GM21390 (cell line): ENCODE measurements around the gene TMEM115.
"Not testable (repeated sequence)": the region's sequence is repeated elsewhere in the genome, so short reads cannot be mapped to it uniquely, and the experiment has no call there.

Source experiments
- ATAC-seq: cut with Tn5 transposase; IDR thresholded peaks from one replicate; pipeline ENCODE4 v1.9.1; 2021; ENCODE audit not compliant: unreplicated experiment

The TMEM115 gene

DNA sequence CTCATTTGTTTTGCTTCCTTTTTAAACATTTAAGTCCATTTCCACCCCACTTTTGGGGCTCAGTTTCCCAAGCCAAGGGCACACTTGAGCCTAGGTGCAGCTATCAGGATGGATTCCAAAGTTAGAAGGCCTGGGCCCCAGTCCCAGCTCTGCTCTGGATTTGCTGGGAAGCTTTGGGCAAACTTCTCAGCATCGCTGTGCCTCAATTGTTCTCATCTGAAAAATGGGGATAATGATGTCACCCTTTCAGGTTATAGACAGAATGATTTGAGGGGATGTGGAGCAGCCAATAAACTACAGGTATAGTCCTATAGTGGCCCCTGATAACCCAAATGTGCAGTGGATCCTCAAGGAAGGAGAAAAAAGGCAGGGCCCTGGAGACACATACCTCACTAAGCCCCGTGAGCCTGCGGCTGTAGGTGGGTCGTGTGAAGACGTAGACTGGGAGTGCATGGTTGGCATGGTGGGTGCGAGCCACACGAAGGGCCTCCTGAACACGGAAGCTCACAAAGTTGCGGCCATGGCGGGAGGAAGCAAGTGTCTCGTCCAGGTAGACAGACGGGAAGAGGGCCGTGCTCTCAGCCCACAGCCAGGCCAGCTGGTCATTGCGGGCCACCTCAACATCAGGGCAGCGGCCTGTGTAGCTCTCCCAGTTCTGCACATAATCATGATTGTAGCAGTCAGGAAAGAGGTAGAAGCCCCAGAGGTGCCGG is 40.0 kb downstream of the TMEM115 start:
- ATAC-seq: no peak

DNA sequence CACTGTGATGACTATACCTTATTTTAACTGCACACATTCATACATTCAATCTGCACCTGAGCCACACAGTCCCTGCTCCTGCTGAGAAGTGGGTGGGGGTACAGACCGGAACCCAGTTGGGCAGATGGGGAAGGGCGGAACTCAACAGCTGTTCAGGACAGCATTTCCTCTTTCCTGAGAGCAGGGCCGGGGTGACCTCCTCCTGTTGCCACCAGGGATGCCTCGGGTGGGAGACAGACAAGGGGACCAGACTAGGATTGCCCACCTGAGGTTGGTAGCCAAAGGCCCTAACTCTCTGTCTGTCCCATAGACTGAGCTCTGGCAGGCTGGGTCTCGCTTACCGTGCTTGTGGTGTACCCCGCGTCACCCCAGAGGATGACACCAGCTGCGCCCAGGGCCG is 40.7 kb downstream of the TMEM115 start:
- no peak for ATAC-seq

DNA sequence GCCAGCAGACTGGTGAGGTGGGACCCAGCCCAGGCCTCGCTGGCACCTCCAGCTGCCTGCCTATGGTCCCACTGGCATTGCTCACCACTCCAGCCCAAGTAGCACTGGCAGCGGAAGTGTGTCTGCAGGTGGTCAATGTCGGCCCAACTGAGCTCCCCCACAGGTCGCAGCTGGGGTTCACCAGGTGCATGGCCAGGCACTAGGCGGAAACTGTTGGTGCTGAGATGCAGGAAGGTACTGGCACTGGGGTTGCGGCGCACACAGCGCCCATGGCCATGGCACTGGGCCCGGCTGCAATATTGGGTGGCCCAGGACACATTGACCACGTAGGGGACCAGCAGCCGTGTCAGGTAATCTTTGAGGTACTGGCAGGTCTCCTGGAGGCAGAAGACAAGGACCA is 41.2 kb downstream of the TMEM115 start:
- ATAC-seq: no peak

DNA sequence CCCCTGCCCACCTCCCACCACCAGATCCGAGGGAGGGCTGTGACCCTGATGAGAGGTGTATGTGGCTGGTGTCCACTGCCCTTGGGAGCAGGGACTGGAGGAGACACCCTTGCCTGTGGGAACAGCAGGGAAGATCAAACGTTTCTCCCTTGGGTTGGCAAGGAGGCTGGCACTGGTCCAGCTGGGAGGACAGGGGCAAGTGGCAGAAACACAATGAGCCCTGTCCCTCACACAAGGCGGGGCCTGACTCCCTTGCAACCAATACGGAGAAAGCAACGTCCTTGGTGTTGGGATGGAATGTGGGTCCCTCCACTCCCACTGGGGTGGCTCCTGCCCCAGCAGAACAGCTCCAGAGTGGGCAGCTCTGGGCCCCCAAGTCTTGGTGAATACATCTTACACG is 42.0 kb downstream of the TMEM115 start:
- ATAC-seq: no peak

DNA sequence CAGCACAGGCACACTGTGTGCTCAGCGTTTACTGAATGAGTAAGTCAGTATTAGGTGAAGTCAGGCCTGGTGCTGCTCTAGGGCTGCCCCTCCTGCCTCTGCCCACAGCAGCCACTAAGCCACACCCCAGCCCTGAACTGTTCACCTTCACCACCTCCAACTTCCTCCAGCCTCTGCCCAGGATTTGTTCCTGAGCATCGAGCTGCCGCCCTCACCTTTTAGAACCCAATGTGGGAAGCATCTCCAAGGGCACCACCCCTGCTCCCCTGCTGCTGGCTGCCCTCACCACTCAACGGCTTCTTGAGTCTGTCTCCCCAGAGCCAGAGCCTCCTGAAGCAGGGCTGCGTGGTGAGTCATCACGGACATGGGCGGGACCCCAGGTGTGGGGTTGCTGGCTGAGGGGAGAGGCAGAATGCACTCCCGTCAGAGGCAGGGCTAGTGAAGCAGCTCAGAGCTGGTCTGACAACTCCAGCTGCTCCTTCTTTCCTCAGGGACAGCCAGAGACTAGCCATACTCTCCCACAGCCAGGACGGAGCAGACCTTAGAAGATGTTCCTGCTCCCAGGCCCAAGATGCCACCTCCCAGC is 42.6 kb downstream of the TMEM115 start:
- ATAC-seq: no peak

DNA sequence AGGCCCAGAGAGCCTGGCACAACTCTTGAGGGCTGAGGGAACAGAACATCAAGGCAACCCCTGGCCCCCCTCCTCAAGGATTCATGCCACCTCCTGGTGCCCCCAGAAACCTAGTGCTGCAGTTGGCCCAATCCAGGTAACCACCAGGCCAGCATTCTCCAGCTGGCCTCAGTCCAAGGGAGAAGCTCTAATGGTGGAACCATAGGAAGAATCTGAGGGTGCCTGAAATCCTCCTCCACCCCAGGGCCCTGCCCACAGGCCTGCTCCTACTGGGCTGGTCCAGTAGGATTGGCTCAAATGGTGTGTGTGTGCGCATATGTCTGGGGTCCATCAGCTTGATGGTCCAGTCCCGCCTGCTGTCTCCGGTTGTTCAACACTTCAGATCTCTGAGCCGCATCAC is 44.5 kb downstream of the TMEM115 start:
- no peak for ATAC-seq

DNA sequence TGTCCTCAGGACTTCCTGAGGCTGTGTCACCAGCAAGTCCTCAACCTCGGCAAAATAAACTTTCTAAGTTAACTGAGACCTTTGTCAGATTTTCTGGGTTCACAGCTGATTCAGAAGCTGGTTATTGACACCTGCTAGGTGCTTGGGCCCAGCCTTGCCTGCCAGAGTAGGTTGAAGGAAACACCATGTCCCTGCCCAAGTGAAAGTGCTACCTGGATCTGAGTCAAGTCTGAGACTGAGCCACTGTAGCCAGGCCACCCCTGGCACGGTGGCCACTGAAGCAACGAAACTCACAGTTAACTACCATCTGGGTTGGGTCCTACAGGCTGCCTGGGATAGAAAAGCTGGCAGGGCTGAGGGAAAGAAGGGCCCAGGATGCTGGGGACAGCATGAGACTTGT is 45.0 kb downstream of the TMEM115 start:
- ATAC-seq: no peak

DNA sequence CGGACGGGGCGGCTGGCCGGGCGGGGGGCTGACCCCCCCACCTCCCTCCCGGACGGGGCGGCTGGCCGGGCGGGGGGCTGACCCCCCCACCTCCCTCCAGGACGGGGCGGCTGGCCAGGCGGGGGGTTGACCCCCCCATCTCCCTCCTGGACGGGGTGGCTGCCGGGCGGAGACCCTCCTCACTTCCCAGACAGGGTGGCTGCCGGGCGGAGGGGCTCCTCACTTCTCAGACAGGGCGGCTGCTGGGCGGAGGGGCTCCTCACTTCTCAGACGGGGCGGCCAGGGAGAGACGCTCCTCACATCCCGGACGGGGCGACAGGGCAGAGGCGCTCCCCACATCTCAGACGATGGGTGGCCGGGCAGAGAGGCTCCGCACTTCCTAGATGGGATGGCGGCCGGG is 47.3 kb downstream of the TMEM115 start:
- ATAC-seq: not testable (repeated sequence)
